Measurements from ENCODE around the gene TBL1X.

DNA sequence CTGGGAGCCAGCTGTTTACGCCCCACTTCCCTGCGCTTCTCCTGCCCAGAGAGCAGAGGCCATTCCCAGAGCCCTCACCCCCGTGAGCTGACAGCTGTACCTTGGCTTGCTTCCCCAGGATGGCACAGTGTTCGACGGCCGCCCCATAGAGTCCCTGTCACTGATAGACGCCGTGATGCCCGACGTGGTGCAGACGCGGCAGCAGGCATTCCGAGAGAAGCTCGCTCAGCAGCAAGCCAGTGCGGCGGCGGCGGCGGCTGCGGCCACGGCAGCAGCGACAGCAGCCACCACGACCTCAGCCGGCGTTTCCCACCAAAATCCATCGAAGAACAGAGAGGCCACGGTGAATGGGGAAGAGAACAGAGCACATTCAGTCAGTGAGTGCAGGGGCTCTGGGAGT lies 223.0 kb downstream of the TBL1X start:
- TF ChIP-seq, protein P1, sequence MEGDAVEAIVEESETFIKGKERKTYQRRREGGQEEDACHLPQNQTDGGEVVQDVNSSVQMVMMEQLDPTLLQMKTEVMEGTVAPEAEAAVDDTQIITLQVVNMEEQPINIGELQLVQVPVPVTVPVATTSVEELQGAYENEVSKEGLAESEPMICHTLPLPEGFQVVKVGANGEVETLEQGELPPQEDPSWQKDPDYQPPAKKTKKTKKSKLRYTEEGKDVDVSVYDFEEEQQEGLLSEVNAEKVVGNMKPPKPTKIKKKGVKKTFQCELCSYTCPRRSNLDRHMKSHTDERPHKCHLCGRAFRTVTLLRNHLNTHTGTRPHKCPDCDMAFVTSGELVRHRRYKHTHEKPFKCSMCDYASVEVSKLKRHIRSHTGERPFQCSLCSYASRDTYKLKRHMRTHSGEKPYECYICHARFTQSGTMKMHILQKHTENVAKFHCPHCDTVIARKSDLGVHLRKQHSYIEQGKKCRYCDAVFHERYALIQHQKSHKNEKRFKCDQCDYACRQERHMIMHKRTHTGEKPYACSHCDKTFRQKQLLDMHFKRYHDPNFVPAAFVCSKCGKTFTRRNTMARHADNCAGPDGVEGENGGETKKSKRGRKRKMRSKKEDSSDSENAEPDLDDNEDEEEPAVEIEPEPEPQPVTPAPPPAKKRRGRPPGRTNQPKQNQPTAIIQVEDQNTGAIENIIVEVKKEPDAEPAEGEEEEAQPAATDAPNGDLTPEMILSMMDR (conservative IDR thresholded peaks at IDR 0.05) = no peak
- no peak for TF ChIP-seq ZFX (IDR thresholded peaks at IDR 0.05)
